Adrenal gland (tissue), 12 donors: ENCODE results near the gene KCNH3. TPM values are rescaled to one million over a fixed set of nuclear protein-coding genes. Genes with fewer than 3 reads are reported as not detected.
A peak's percentile ranks its signal among the peaks of the same experiment; 100 is the strongest.

Source experiments
- DNase-seq, 7 donors: peaks; one replicate each; pipeline ENCODE4 v3.0.0-alpha.2; 2019 to 2020
- H3K27ac ChIP-seq, 5 donors: fragments of 200-600 bp; sonication (generic) in 4 of 5; 1 replicate in 3 of 5; 2 replicates in 2 of 5; pipeline versions ENCODE4 v1.5.1 to v1.8.0; 2016 to 2020; ENCODE audit warnings: mild to moderate bottlenecking in 1 of 5
- H3K27me3 ChIP-seq: fragments of 200-600 bp; 2 replicates; pipeline ENCODE4 v1.8.0; 2021
- H3K36me3 ChIP-seq, 2 donors: fragments of 200-600 bp; replicated peaks in 1 of 2; 1 replicate in 1 of 2; 2 replicates in 1 of 2; pipeline versions ENCODE4 v1.5.1 to v1.8.0; 2018 to 2022
- H3K4me1 ChIP-seq, 2 donors: fragments of 200-600 bp; replicated peaks in 1 of 2; 1 replicate in 1 of 2; 2 replicates in 1 of 2; pipeline versions ENCODE4 v1.5.1 to v1.8.0; 2018 to 2021
- H3K4me3 ChIP-seq, 4 donors: fragments of 200-600 bp; sonication (generic) in 3 of 4; one replicate each; pipeline ENCODE4 v1.5.1; 2016 to 2018
- H3K9me3 ChIP-seq, 3 donors: fragments of 200-600 bp; sonication (generic) in 1 of 3; replicated peaks in 1 of 3; 1 replicate in 2 of 3; 2 replicates in 1 of 3; pipeline versions ENCODE4 v1.5.1 to v1.8.0; 2016 to 2021
- CTCF ChIP-seq, 6 experiments: fragments of 450-650 bp in 4 of 6; fragments of 200-600 bp in 2 of 6; sonication (generic) in 1 of 6; IDR thresholded peaks; 1 replicate in 5 of 6; 2 replicates in 1 of 6; pipeline versions ENCODE4 v1.5.1 to v1.8.0; 2016 to 2021; ENCODE audit warnings: antibody characterized with exemption in 6 of 6, mild to moderate bottlenecking in 2 of 6, moderate library complexity in 1 of 6
- POLR2A ChIP-seq, 2 donors: fragments of 450-650 bp; IDR thresholded peaks; one replicate each; pipeline ENCODE4 v1.6.1; 2017; ENCODE audit warnings: antibody characterized with exemption in 2 of 2, mild to moderate bottlenecking in 2 of 2, moderate library complexity in 1 of 2
- WGBS, 4 donors: extraction: QIAGEN DNeasy Blood & Tissue Kit in 2 of 4; methylation state at CpG; one replicate each; pipeline versions ENCODE4 v1.1.5 to v1.1.7; 2013 to 2017; 5-methylcytosine and 5-hydroxymethylcytosine counted together
- intact Hi-C, 2 donors: fragments of 100-400 bp; cut with DNase I; formaldehyde crosslinking; loops; one replicate each; pipeline versions ENCODE4 v1.14.1 to v1.15.0; 2022 to 2023
- polyA plus RNA-seq, 3 donors: library from polyadenylated mRNA; stranded (reverse); fragments of 200-250 nt in 2 of 3; fragments of 350-450 nt in 1 of 3; fragmentation: Illumina TruSeq in 1 of 3; extraction: RNeasy Lipid Tissue Mini Kit (QIAGEN cat#74804) in 1 of 3; gene quantifications; one replicate each; pipeline ENCODE4 v1.2.3, GENCODE V29; 2013 to 2014
- total RNA-seq, 9 donors: library from RNA; depleted of rRNA in 4 of 9; stranded (reverse); fragments of >200 nt in 4 of 9; fragments of 120-200 nt in 1 of 9; fragmentation: NEBNext Ultra II Directional in 1 of 9; extraction: Animal tissue kit (Norgen Biotek cat#: 25700) in 1 of 9; gene quantifications; one replicate each; pipeline versions ENCODE4 v1.1.0 to v1.2.4, GENCODE V29; 2013 to 2023
- donor health status: healthy with polysubstance abuse.
- donor health status: Bipolar disorder and iron deficiency.
- donor health status: DM: yes; HTN: yes; CAD: no.
- donor health status: DM: no; HTN: no; CAD: no.
- donor health status: DM: no; HTN: no; CAD: no.
- donor health status: DM: yes; HTN: yes; CAD: no.

KCNH3 gene
- total and polyA plus RNA-seq, 12 donors, result 0.07 to 18.9 (median 2.3) TPM

GRCh38 chr12:49565406-49566265 is 26.8 kb downstream of the KCNH3 start:
- intact Hi-C loops, result no loop called here
- no peak overlapping the region for H3K4me3 ChIP-seq
- H3K36me3 ChIP-seq, result peaks cover 0 to 55% of the 10 kb centered on the region in 2 donors
- DNase-seq, result no peak
- TF ChIP-seq CTCF (IDR thresholded peaks at IDR 0.05) (no peak), POLR2A (IDR thresholded peaks at IDR 0.05) (no peak)
- no peaks in the 10 kb centered on the region for H3K27me3 ChIP-seq
- WGBS, 4 donors, result 93 to 95% (median 94%) methylated on average over 6 to 12 of the region's 12 CpGs
- no peaks in the 10 kb centered on the region for H3K9me3 ChIP-seq
- H3K4me1 ChIP-seq, result peaks cover 9 to 21% of the 10 kb centered on the region in 2 donors
- H3K27ac ChIP-seq, result no peak overlapping the region

- no peak overlapping the region for H3K27ac ChIP-seq
- H3K9me3 ChIP-seq, result no peaks in the 10 kb centered on the region
- TF ChIP-seq POLR2A (IDR thresholded peaks at IDR 0.05) (no peak), CTCF (IDR thresholded peaks at IDR 0.05) (no peak)
- H3K27me3 ChIP-seq, result no peaks in the 10 kb centered on the region
- DNase-seq, result no peak
- H3K4me1 ChIP-seq, result peaks cover 9 to 21% of the 10 kb centered on the region in 2 donors
- WGBS, 4 donors, result 80 to 93% (median 91%) methylated on average over 1 to 13 of the region's 13 CpGs
- H3K4me3 ChIP-seq, result no peak overlapping the region
- intact Hi-C loops, result no loop called here
- H3K36me3 ChIP-seq, result peaks cover 0 to 47% of the 10 kb centered on the region in 2 donors
These were observed 27.5 kb downstream of the KCNH3 start for GRCh38 chr12:49566361-49566760.

DNA sequence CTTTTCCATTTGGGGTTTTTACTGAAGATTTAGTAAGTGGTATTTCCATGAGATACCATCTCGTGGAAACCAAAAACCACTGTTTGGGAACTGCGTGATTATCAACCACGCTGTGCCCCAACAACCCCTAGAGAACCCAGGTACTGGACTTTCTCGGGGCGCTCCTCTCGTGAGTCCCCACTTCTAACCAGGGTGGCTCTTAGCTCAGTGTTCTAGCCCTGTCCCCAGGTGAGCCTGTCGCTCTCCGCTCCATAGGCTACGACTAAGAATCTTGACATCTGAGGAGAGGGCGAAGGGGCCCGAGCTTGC is 28.4 kb downstream of the KCNH3 start:
- Histone ChIP-seq H3K36me3 (peaks cover 0 to 38% of the 10 kb centered on the region in 2 donors), H3K4me1 (peaks cover 9 to 21% of the 10 kb centered on the region in 2 donors), H3K27me3 (no peaks in the 10 kb centered on the region), H3K27ac (peak overlapping the region in 1 of 5 donors; percentile 95), H3K4me3 (peak overlapping the region; percentile 76 to 86 (median 80)), H3K9me3 (no peaks in the 10 kb centered on the region)
- no peak for TF ChIP-seq POLR2A (IDR thresholded peaks at IDR 0.05)
- TF ChIP-seq CTCF (IDR thresholded peaks at IDR 0.05), result no peak
- DNase-seq, result no peak
- WGBS, 4 donors, result 2 to 12% (median 5%) methylated on average over 7 to 11 of the region's 11 CpGs
- intact Hi-C loops, result no loop called here

- TF ChIP-seq CTCF (IDR thresholded peaks at IDR 0.05) (no peak), POLR2A (IDR thresholded peaks at IDR 0.05) (peak in 1 of 2 donors; percentile 33)
- Histone ChIP-seq H3K27ac (peak within 1 kb of the TSS; percentile 58 to 95 (median 73)), H3K4me3 (peak within 1 kb of the TSS; percentile 76 to 86 (median 80)), H3K4me1 (peaks cover 9 to 21% of the 10 kb centered on the region in 2 donors), H3K27me3 (no peaks in the 10 kb centered on the region), H3K9me3 (no peaks in the 10 kb centered on the region), H3K36me3 (peaks cover 0 to 33% of the 10 kb centered on the region in 2 donors)
- DNase-seq, result peak; percentile 85 to 95 (median 87)
- intact Hi-C loops, result no loop called here
- 0 to 1% (median 0%) methylated on average over 34 to 54 of the region's 54 CpGs for WGBS, 4 donors
These were observed 29.0 kb downstream of the KCNH3 start, which contains the start of gene MCRS1 for GRCh38 chr12:49567611-49568441. MCRS1 (minus strand) TSS chr12:49568142; CDS start chr12:49566731, 1,411 bp downstream.
